HEK293 (cell line): ENCODE measurements around the gene SORT1.
A peak's percentile ranks its signal among the peaks of the same experiment; 100 is the strongest.

Source experiments
- CTCF ChIA-PET: fragments of 350-600 bp; formaldehyde crosslinking; extraction: SDS; loops from one replicate; lab custom pipeline; 2021; ENCODE audit warnings: antibody characterized with exemption; lab: Yijun Ruan, JAX
- POLR2A ChIA-PET: fragments of 300-600 bp; formaldehyde crosslinking; extraction: SDS; loops from one replicate; lab custom pipeline; 2020; ENCODE audit warnings: antibody characterized with exemption, inconsistent platforms; lab: Yijun Ruan, JAX
- H3K27ac ChIP-seq: fragments of 200-500 bp; sonication (Bioruptor generic); 2 replicates; pipeline ENCODE4 v1.5.1; 2014; ENCODE audit warnings: low read depth, low read length, control low read depth, inconsistent platforms; ENCODE audit errors: extremely low read depth
- H3K36me3 ChIP-seq, 2 experiments: fragments of 200-500 bp in 1 of 2; sonication (Bioruptor generic) in 1 of 2; 1 replicate in 1 of 2; 2 replicates in 1 of 2; pipeline ENCODE4 v1.5.1; 2014 to 2017; ENCODE audit warnings: inconsistent platforms in 2 of 2, low read length in 2 of 2; ENCODE audit not compliant: control insufficient read depth in 2 of 2, insufficient read depth in 1 of 2
- H3K4me1 ChIP-seq: fragments of 200-500 bp; sonication (Bioruptor generic); 2 replicates; pipeline ENCODE4 v1.5.1; 2014; ENCODE audit warnings: mild to moderate bottlenecking, low read length, inconsistent platforms; ENCODE audit not compliant: control insufficient read depth, insufficient read depth
- H3K4me3 ChIP-seq: 2 replicates; pipeline ENCODE4 v1.5.1; 2011; ENCODE audit warnings: low read depth, mild to moderate bottlenecking, control low read depth, low read length, moderate library complexity
- H3K9me3 ChIP-seq: fragments of 200-500 bp; sonication (Bioruptor generic); 2 replicates; pipeline ENCODE4 v1.5.1; 2014; ENCODE audit warnings: low read depth, low read length, inconsistent platforms; ENCODE audit not compliant: control insufficient read depth, insufficient read depth
- FEZF1 ChIP-seq: fragments of 450-650 bp; formaldehyde crosslinking; IDR thresholded peaks from 2 replicates; pipeline ENCODE4 v1.5.1; 2016; ENCODE audit warnings: missing biosample characterization, missing genetic modification characterization
- HOXC10 ChIP-seq: sonication (generic); formaldehyde crosslinking; IDR thresholded peaks from 2 replicates; pipeline ENCODE4 v1.8.1; 2023; ENCODE audit warnings: mild to moderate bottlenecking, missing genetic modification reagents
- SCRT1 ChIP-seq: fragments of 450-650 bp; formaldehyde crosslinking; IDR thresholded peaks from 2 replicates; pipeline ENCODE4 v1.5.1; 2016; ENCODE audit warnings: missing biosample characterization, missing genetic modification characterization, borderline replicate concordance
- SCRT2 ChIP-seq: fragments of 450-650 bp; formaldehyde crosslinking; IDR thresholded peaks from 2 replicates; pipeline ENCODE4 v1.5.1; 2016; ENCODE audit warnings: missing biosample characterization, missing genetic modification characterization
- SP3 ChIP-seq: fragments of 450-650 bp; formaldehyde crosslinking; IDR thresholded peaks from 2 replicates; pipeline ENCODE4 v1.5.1; 2016; ENCODE audit warnings: missing biosample characterization, missing genetic modification characterization
- ZBTB17 ChIP-seq: fragments of 450-650 bp; formaldehyde crosslinking; IDR thresholded peaks from 2 replicates; pipeline ENCODE4 v1.5.1; 2016; ENCODE audit warnings: missing biosample characterization, missing genetic modification characterization
- ZFHX2 ChIP-seq: fragments of 450-650 bp; formaldehyde crosslinking; conservative IDR thresholded peaks from 2 replicates; pipeline ENCODE4 v1.5.1; 2016; ENCODE audit warnings: missing biosample characterization, missing genetic modification characterization
- ZIC2 ChIP-seq: fragments of 450-650 bp; formaldehyde crosslinking; IDR thresholded peaks from 2 replicates; pipeline ENCODE4 v1.5.1; 2016; ENCODE audit warnings: missing biosample characterization, missing genetic modification characterization
- ZNF133 ChIP-seq: fragments of 450-650 bp; formaldehyde crosslinking; IDR thresholded peaks from 2 replicates; pipeline ENCODE4 v1.5.1; 2016; ENCODE audit warnings: missing biosample characterization, missing genetic modification characterization
- ZNF146 ChIP-seq: fragments of 450-650 bp; formaldehyde crosslinking; IDR thresholded peaks from 2 replicates; pipeline ENCODE4 v1.5.1; 2016; ENCODE audit warnings: missing biosample characterization, missing genetic modification characterization
- ZNF155 ChIP-seq: fragments of 450-650 bp; formaldehyde crosslinking; IDR thresholded peaks from 2 replicates; pipeline ENCODE4 v1.5.1; 2016; ENCODE audit warnings: missing biosample characterization, missing genetic modification characterization
- ZNF169 ChIP-seq: fragments of 450-650 bp; formaldehyde crosslinking; IDR thresholded peaks from 2 replicates; pipeline ENCODE4 v1.5.1; 2016; ENCODE audit warnings: missing biosample characterization, missing genetic modification characterization
- ZNF692 ChIP-seq: fragments of 450-650 bp; formaldehyde crosslinking; IDR thresholded peaks from 2 replicates; pipeline ENCODE4 v1.5.1; 2016; ENCODE audit warnings: missing biosample characterization, missing genetic modification characterization
- TF ChIP-seq, protein P1 (sequence below): fragments of 450-650 bp; formaldehyde crosslinking; IDR thresholded peaks from 2 replicates; pipeline ENCODE4 v1.5.1; 2016; ENCODE audit warnings: missing biosample characterization, missing genetic modification characterization
- TF ChIP-seq, protein P2 (sequence below): sonication (generic); formaldehyde crosslinking; IDR thresholded peaks from 2 replicates; pipeline ENCODE4 v1.8.1; 2022; ENCODE audit warnings: mild to moderate bottlenecking, moderate library complexity, missing genetic modification reagents

Gene SORT1

GRCh38 chr1:109272021-109272799 lies 125.5 kb downstream of the SORT1 start:
- H3K27ac ChIP-seq: no peak overlapping the region
- no peaks in the 10 kb centered on the region for H3K9me3 ChIP-seq
- TF ChIP-seq ZIC2 (tag by site-specific recombination): peak; percentile 41; the same call in 1 of the 2 replicates
- peak; percentile 25; the same call in 1 of the 2 replicates for TF ChIP-seq ZFHX2 (tag by site-specific recombination)
- TF ChIP-seq, protein P1, sequence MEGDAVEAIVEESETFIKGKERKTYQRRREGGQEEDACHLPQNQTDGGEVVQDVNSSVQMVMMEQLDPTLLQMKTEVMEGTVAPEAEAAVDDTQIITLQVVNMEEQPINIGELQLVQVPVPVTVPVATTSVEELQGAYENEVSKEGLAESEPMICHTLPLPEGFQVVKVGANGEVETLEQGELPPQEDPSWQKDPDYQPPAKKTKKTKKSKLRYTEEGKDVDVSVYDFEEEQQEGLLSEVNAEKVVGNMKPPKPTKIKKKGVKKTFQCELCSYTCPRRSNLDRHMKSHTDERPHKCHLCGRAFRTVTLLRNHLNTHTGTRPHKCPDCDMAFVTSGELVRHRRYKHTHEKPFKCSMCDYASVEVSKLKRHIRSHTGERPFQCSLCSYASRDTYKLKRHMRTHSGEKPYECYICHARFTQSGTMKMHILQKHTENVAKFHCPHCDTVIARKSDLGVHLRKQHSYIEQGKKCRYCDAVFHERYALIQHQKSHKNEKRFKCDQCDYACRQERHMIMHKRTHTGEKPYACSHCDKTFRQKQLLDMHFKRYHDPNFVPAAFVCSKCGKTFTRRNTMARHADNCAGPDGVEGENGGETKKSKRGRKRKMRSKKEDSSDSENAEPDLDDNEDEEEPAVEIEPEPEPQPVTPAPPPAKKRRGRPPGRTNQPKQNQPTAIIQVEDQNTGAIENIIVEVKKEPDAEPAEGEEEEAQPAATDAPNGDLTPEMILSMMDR (tag by site-specific recombination): no peak
- TF ChIP-seq ZNF692 (tag by site-specific recombination): peak; percentile 22; the same call in 1 of the 2 replicates
- CTCF ChIA-PET: interaction anchor here (1.4 to 1.8 kb wide), 2 partner anchors 8 to 126 kb away, joined by 7 to 9 read pairs; partner anchors contain the start of gene SORT1
- H3K36me3 ChIP-seq: peaks cover 0 to 64% of the 10 kb centered on the region in 2 experiments; a peak in 1 of 3 replicates
- POLR2A ChIA-PET: no interaction called here
- no peak overlapping the region for H3K4me3 ChIP-seq
- H3K4me1 ChIP-seq: peaks cover 7% of the 10 kb centered on the region

DNA sequence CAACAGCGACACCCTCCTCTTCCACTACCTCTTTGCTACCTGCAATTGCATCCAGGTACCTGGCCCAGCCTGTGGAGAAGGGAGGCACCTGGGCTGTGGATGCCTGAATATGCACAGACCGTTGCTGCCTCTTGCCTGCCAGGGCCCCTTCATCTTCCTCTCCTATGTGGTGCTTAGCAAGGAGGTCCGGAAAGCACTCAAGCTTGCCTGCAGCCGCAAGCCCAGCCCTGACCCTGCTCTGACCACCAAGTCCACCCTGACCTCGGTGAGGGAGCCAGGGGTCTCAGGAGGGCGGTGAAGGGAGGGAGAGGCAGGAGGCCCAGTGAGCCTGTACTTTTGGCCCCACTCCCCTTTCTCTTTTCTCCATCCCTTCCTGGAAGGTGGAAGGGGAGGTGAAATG lies 126.3 kb downstream of the SORT1 start:
- Histone ChIP-seq H3K4me3 (no peak overlapping the region), H3K9me3 (no peaks in the 10 kb centered on the region), H3K36me3 (peaks cover 0 to 67% of the 10 kb centered on the region in 2 experiments; a peak in 1 of 3 replicates), H3K4me1 (peaks cover 7% of the 10 kb centered on the region), H3K27ac (no peak overlapping the region)
- ChIA-PET CTCF (no interaction called here), POLR2A (no interaction called here)
- TF ChIP-seq HOXC10 (CRISPR knock-in tag): no peak
- TF ChIP-seq SP3: no peak
- no peak for TF ChIP-seq ZNF169 (tag by site-specific recombination)
- TF ChIP-seq, protein P2, sequence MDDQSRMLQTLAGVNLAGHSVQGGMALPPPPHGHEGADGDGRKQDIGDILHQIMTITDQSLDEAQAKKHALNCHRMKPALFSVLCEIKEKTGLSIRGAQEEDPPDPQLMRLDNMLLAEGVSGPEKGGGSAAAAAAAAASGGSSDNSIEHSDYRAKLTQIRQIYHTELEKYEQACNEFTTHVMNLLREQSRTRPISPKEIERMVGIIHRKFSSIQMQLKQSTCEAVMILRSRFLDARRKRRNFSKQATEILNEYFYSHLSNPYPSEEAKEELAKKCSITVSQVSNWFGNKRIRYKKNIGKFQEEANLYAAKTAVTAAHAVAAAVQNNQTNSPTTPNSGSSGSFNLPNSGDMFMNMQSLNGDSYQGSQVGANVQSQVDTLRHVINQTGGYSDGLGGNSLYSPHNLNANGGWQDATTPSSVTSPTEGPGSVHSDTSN: no peak
- TF ChIP-seq ZBTB17 (tag by site-specific recombination): no peak
- TF ChIP-seq FEZF1 (tag by site-specific recombination): no peak
- TF ChIP-seq ZNF155 (tag by site-specific recombination): no peak
- no peak for TF ChIP-seq SCRT2 (tag by site-specific recombination)

- ChIA-PET CTCF (no interaction called here), POLR2A (no interaction called here)
Observed at GRCh38 chr1:109270623-109271317, 126.9 kb downstream of the SORT1 start.

More at GRCh38 chr1:109270623-109271317, 126.9 kb downstream of the SORT1 start:
- no peak overlapping the region for H3K27ac ChIP-seq
- H3K36me3 ChIP-seq: peaks cover 0 to 73% of the 10 kb centered on the region in 2 experiments; a peak in 1 of 3 replicates
- peaks cover 7% of the 10 kb centered on the region for H3K4me1 ChIP-seq
- no peaks in the 10 kb centered on the region for H3K9me3 ChIP-seq
- TF ChIP-seq SCRT1 (peak; percentile 54; the same call in 1 of the 2 replicates), ZNF133 (no peak), ZNF146 (tag by site-specific recombination) (no peak)
- no peak overlapping the region for H3K4me3 ChIP-seq
